HCT116 (cell line): ENCODE measurements around the gene DNAJC25. TPM values are rescaled to one million over a fixed set of nuclear protein-coding genes. Genes with fewer than 3 reads are reported as not detected.

Source experiments
- ATAC-seq: fragments of 200-7000 bp; cut with Tn5 transposase; 2 replicates; pipeline ENCODE4 v1.9.1; 2020; ENCODE audit warnings: mild to moderate bottlenecking, moderate library complexity
- BruUV-seq: library from RNA; stranded (reverse); fragments of 400-500 nt; replicated peaks from 2 replicates; lab custom pipeline; 2021; lab: Mats Ljungman, UMichigan
- CTCF ChIA-PET: fragments of 300-600 bp; sonication (Branson Sonifier 250); formaldehyde crosslinking; loops from one replicate; lab custom pipeline; 2021; ENCODE audit warnings: antibody characterized with exemption; lab: Charles Lee
- POLR2A ChIA-PET: fragments of 300-600, 350-600 bp; sonication (Branson Sonifier 250); formaldehyde crosslinking; loops from one replicate; lab custom pipeline; 2021; ENCODE audit warnings: antibody characterized with exemption; lab: Charles Lee
- RAD21 ChIA-PET, 2 experiments: fragments of 300-600 bp; sonication (Branson Sonifier 250); formaldehyde crosslinking; loops; one replicate each; lab custom pipeline; 2023; ENCODE audit warnings: low total read pairs in 2 of 2; ENCODE audit not compliant: uncharacterized antibody in 2 of 2, unreplicated experiment in 2 of 2, low non-redundant PET in 1 of 2; lab: Charles Lee
- DNase-seq: peaks from one replicate; pipeline ENCODE4 v3.0.0-alpha.2; 2010; ENCODE audit warnings: low read depth, low spot score
- H2AFZ ChIP-seq: fragments of 200-600 bp; shearing (Covaris generic), sonication (generic); 2 replicates; pipeline ENCODE4 v1.6.1; 2017; ENCODE audit warnings: low read depth, mixed run types, mixed read lengths, antibody characterized with exemption, low read length; ENCODE audit not compliant: poor library complexity, severe bottlenecking
- H3K27ac ChIP-seq: 2 replicates; pipeline ENCODE4 v1.5.1; 2012; ENCODE audit warnings: low read depth, low read length
- H3K27me3 ChIP-seq: fragments of 200-600 bp; sonication (generic); 2 replicates; pipeline ENCODE4 v1.6.1; 2016; ENCODE audit warnings: mixed run types, low read length, mixed read lengths; ENCODE audit not compliant: insufficient read depth
- H3K36me3 ChIP-seq, 2 experiments: fragments of 200-500 bp in 1 of 2; fragments of 200-600 bp in 1 of 2; sonication (Bioruptor generic) in 1 of 2; sonication (generic) in 1 of 2; 2 replicates each; pipeline versions ENCODE4 v1.5.1 to v1.6.1; 2014 to 2016; ENCODE audit warnings: low read length in 2 of 2, inconsistent platforms in 1 of 2, mixed read lengths in 1 of 2, mixed run types in 1 of 2; ENCODE audit not compliant: insufficient read depth in 2 of 2, control insufficient read depth in 1 of 2
- H3K4me1 ChIP-seq, 2 experiments: fragments of 200-600 bp in 1 of 2; sonication (generic) in 1 of 2; 2 replicates each; pipeline versions ENCODE4 v1.5.1 to v1.6.1; 2012 to 2017; ENCODE audit warnings: low read length in 2 of 2, inconsistent platforms in 1 of 2, mild to moderate bottlenecking in 1 of 2, mixed read lengths in 1 of 2, mixed run types in 1 of 2, moderate library complexity in 1 of 2; ENCODE audit not compliant: insufficient read depth in 2 of 2, control insufficient read depth in 1 of 2
- H3K4me2 ChIP-seq: fragments of 200-600 bp; sonication (generic); 2 replicates; pipeline ENCODE4 v1.6.1; 2017; ENCODE audit warnings: mixed run types, low read length, mixed read lengths
- H3K4me3 ChIP-seq, 2 experiments: fragments of 200-600 bp in 1 of 2; sonication (generic) in 1 of 2; replicated peaks in 1 of 2; 2 replicates each; pipeline ENCODE4 v1.5.1; 2011 to 2016; ENCODE audit warnings: low read length in 2 of 2, control low read depth in 1 of 2, low read depth in 1 of 2, mild to moderate bottlenecking in 1 of 2, mixed read lengths in 1 of 2, mixed run types in 1 of 2
- H3K79me2 ChIP-seq: fragments of 200-600 bp; sonication (generic); 2 replicates; pipeline ENCODE4 v1.6.1; 2017; ENCODE audit warnings: mild to moderate bottlenecking, mixed run types, low read length, moderate library complexity, mixed read lengths; ENCODE audit not compliant: insufficient read depth
- H3K9ac ChIP-seq: fragments of 200-600 bp; sonication (generic); 2 replicates; pipeline ENCODE4 v1.6.1; 2016; ENCODE audit warnings: low read length, mixed read lengths
- H3K9me2 ChIP-seq: fragments of 200-600 bp; sonication (generic), shearing (Covaris generic); 2 replicates; pipeline ENCODE4 v1.6.1; 2017; ENCODE audit warnings: mixed run types, mild to moderate bottlenecking, moderate library complexity; ENCODE audit not compliant: insufficient read depth
- H3K9me3 ChIP-seq, 2 experiments: fragments of 200-500 bp in 1 of 2; fragments of 200-600 bp in 1 of 2; sonication (Bioruptor generic) in 1 of 2; sonication (generic) in 1 of 2; 2 replicates each; pipeline ENCODE4 v1.6.1; 2014 to 2017; ENCODE audit warnings: low read length in 2 of 2, mixed read lengths in 2 of 2, inconsistent platforms in 1 of 2, low read depth in 1 of 2, mild to moderate bottlenecking in 1 of 2, mixed run types in 1 of 2, moderate library complexity in 1 of 2; ENCODE audit not compliant: control insufficient read depth in 1 of 2, insufficient read depth in 1 of 2
- H4K20me1 ChIP-seq: fragments of 200-600 bp; sonication (generic), shearing (Covaris generic); 2 replicates; pipeline ENCODE4 v1.6.1; 2017; ENCODE audit warnings: mixed run types, mild to moderate bottlenecking, moderate library complexity; ENCODE audit not compliant: insufficient read depth
- CBX3 ChIP-seq: IDR thresholded peaks from 2 replicates; pipeline ENCODE4 v1.6.1; 2012; ENCODE audit warnings: low read depth
- ELF1 ChIP-seq: IDR thresholded peaks from 2 replicates; pipeline ENCODE4 v1.6.1; 2012; ENCODE audit warnings: low read depth, borderline replicate concordance
- EZH2 ChIP-seq: fragments of 200-600 bp; sonication (generic); IDR thresholded peaks from 2 replicates; pipeline ENCODE4 v1.6.1; 2017; ENCODE audit warnings: antibody characterized with exemption, mixed run types
- EZH2phosphoT487 ChIP-seq: fragments of 200-600 bp; IDR thresholded peaks from 2 replicates; pipeline ENCODE4 v1.6.1; 2018; ENCODE audit warnings: antibody characterized with exemption, borderline replicate concordance
- MAX ChIP-seq: IDR thresholded peaks from 2 replicates; pipeline ENCODE4 v1.6.1; 2012
- SIN3A ChIP-seq: IDR thresholded peaks from 2 replicates; pipeline ENCODE4 v1.6.1; 2012; ENCODE audit warnings: low read depth
- SP1 ChIP-seq: IDR thresholded peaks from 2 replicates; pipeline ENCODE4 v1.6.1; 2012; ENCODE audit warnings: low read depth
- TCF7L2 ChIP-seq: IDR thresholded peaks from 2 replicates; pipeline ENCODE4 v1.7.0; 2011; ENCODE audit warnings: borderline replicate concordance, inconsistent platforms; ENCODE audit not compliant: insufficient read depth, insufficient read length; ENCODE audit errors: extremely low read depth
- YY1 ChIP-seq: IDR thresholded peaks from 2 replicates; pipeline ENCODE4 v1.6.1; 2011; ENCODE audit warnings: low read length, low read depth, moderate library complexity, mild to moderate bottlenecking; ENCODE audit not compliant: insufficient replicate concordance; ENCODE audit errors: extremely low read depth
- intact Hi-C: fragments of 100-400 bp; cut with micrococcal nuclease; formaldehyde crosslinking; loops from 2 replicates; pipeline ENCODE4 v1.10.0; 2022
- total RNA-seq: library from RNA; stranded (reverse); gene quantifications from one replicate; pipeline ENCODE4 v1.2.1, GENCODE V29; 2021; ENCODE audit not compliant: unreplicated experiment

Gene DNAJC25
- total RNA-seq, 1 experiment from 2014 or later = 7.1 TPM

DNA sequence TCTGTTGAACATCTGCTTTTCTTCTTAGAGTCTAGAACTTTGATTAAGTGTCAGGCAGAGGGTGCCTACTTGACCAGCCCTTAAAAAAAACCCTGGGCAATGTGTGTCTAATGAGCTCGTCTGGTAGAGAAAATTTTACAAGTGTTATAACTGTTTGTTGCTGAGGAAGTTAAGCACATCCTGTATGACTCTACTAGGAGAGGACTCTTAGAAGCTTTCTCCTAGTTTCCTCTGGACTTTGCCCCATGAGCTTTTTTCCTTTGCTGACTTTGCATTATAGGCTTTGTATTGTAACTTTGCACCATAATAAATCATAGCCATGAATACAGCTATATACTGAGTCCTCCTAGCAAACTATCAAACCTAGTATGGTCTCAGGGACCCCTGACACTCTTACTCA is 69.6 kb downstream of the DNAJC25 start:
- TF ChIP-seq EZH2phosphoT487 = no peak
- no peak for TF ChIP-seq SIN3A
- no peak for TF ChIP-seq ELF1
- no peak for TF ChIP-seq YY1
- no peak for TF ChIP-seq TCF7L2
- no peak for TF ChIP-seq SP1
- TF ChIP-seq CBX3 = no peak
- TF ChIP-seq EZH2 = no peak
- TF ChIP-seq MAX = no peak
- ChIA-PET RAD21 (no interaction called here), POLR2A (no interaction called here), CTCF (interaction anchor here (1.0 kb wide), 1 partner anchor 9 kb away, joined by 3 read pairs; no protein-coding TSS in a partner anchor)
- H2AFZ ChIP-seq = no peak overlapping the region
- H3K4me2 ChIP-seq = no peak overlapping the region
- BruUV-seq = no TSS peak
- H3K79me2 ChIP-seq = no peaks in the 10 kb centered on the region
- no peaks in the 10 kb centered on the region for H3K36me3 ChIP-seq
- no peak overlapping the region for H3K27ac ChIP-seq
- H3K4me1 ChIP-seq = no peaks in the 10 kb centered on the region
- H3K9ac ChIP-seq = no peak overlapping the region
- H4K20me1 ChIP-seq = no peaks in the 10 kb centered on the region
- no peaks in the 10 kb centered on the region for H3K9me2 ChIP-seq
- no peaks in the 10 kb centered on the region for H3K27me3 ChIP-seq
- H3K4me3 ChIP-seq = no peak overlapping the region
- ATAC-seq (no peak), DNase-seq (no peak)
- intact Hi-C loops = no loop called here
- H3K9me3 ChIP-seq = no peaks in the 10 kb centered on the region

Other genes with a start within 250 kb of the DNAJC25 start
- 71.1 TPM for gene ECPAS, start 147.0 kb upstream of the DNAJC25 start, total RNA-seq
- 5.0 TPM for gene ZNF483, start 106.2 kb upstream of the DNAJC25 start, total RNA-seq
- 53.9 TPM for gene PTGR1, start 31.7 kb upstream of the DNAJC25 start, total RNA-seq
- gene GNG10, start 30.3 kb downstream of the DNAJC25 start, total RNA-seq = 46.8 TPM
- gene SHOC1, start 163.6 kb downstream of the DNAJC25 start, total RNA-seq = 1.1 TPM